ENCODE data around the gene IL1R1.

DNA sequence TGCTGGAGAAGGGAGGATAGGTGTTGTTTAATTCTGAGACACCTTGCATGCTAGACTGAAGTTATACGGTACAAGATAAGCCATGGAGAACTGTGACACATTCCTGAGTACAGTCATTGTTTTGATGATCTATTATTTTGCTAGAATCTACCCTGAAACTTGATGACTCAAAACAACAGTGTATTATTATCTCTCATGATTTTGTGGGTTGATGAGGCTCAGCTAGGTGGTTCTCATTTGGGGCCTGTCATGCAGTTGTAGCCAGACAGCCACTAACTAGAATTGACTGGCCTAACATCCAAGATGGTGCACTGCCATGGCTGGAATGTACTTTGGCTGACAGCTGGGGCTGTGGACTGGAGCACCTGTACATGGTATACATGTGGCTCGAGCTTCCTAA, 5.4 kb upstream of the IL1R1 start:
- TF ChIP-seq, protein P1, sequence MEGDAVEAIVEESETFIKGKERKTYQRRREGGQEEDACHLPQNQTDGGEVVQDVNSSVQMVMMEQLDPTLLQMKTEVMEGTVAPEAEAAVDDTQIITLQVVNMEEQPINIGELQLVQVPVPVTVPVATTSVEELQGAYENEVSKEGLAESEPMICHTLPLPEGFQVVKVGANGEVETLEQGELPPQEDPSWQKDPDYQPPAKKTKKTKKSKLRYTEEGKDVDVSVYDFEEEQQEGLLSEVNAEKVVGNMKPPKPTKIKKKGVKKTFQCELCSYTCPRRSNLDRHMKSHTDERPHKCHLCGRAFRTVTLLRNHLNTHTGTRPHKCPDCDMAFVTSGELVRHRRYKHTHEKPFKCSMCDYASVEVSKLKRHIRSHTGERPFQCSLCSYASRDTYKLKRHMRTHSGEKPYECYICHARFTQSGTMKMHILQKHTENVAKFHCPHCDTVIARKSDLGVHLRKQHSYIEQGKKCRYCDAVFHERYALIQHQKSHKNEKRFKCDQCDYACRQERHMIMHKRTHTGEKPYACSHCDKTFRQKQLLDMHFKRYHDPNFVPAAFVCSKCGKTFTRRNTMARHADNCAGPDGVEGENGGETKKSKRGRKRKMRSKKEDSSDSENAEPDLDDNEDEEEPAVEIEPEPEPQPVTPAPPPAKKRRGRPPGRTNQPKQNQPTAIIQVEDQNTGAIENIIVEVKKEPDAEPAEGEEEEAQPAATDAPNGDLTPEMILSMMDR (IDR thresholded peaks at IDR 0.05), result no peak
- no peak for TF ChIP-seq POLR2A (IDR thresholded peaks at IDR 0.05)
